Ovary (tissue), 3 donors: ENCODE data around the gene GRIN2D.

Source experiments
- EP300 ChIP-seq: sonication (generic); formaldehyde crosslinking; IDR thresholded peaks from one replicate; pipeline ENCODE4 v1.6.1; 2017; ENCODE audit warnings: antibody characterized with exemption
- POLR2A ChIP-seq: fragments of 450-650 bp; IDR thresholded peaks from one replicate; pipeline ENCODE4 v1.6.1; 2017; ENCODE audit warnings: antibody characterized with exemption, mild to moderate bottlenecking, moderate library complexity
- TF ChIP-seq, protein P1 (sequence below), 3 donors: fragments of 450-650 bp in 2 of 3; fragments of 200-600 bp in 1 of 3; IDR thresholded peaks; one replicate each; pipeline versions ENCODE4 v1.5.1 to v1.8.0; 2016 to 2022; ENCODE audit warnings: antibody characterized with exemption in 3 of 3, mild to moderate bottlenecking in 1 of 3
- donor health status: DM: no; HTN: no; CAD: no.

DNA sequence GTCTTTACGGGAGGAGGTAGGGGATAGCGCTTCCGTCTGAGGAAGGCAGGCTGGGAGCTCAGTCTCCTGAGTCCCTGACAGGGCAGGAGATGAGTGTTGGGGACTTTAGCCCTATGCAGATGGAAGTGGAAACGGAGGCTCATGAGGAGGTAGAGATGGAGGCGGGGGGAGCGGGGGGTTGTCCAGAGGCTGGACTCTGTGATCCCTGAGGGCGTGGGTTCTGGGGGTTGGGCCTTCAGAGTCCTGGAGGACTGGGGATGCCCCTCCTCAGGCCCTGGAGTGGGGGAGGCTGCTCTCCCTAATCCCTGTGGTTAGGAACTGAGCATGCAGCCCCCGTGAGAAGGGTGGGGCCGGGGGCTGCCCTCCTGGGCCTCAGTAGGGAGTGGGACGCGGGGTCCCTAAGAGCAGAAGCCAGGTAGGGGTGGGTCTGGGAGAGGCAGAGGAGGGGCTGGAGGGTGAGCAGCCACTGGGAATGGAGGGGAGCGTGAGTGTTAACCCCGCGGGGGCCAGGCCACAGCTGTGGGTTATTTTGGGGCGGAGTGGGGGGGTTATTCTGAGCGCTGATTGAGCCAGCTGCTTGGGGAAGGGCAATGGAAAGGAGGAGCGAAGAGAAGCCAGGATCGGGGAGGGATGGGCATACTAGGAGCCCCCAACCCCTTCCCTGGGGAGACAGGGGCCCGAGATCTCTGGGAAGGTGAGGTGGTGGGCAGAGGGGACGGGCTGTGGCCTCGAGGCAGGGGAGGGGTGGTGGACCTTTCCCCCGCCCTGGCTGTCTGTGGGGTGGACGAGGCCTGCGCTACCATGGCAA lies 2.8 kb downstream of the GRIN2D start:
- TF ChIP-seq, protein P1, sequence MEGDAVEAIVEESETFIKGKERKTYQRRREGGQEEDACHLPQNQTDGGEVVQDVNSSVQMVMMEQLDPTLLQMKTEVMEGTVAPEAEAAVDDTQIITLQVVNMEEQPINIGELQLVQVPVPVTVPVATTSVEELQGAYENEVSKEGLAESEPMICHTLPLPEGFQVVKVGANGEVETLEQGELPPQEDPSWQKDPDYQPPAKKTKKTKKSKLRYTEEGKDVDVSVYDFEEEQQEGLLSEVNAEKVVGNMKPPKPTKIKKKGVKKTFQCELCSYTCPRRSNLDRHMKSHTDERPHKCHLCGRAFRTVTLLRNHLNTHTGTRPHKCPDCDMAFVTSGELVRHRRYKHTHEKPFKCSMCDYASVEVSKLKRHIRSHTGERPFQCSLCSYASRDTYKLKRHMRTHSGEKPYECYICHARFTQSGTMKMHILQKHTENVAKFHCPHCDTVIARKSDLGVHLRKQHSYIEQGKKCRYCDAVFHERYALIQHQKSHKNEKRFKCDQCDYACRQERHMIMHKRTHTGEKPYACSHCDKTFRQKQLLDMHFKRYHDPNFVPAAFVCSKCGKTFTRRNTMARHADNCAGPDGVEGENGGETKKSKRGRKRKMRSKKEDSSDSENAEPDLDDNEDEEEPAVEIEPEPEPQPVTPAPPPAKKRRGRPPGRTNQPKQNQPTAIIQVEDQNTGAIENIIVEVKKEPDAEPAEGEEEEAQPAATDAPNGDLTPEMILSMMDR (IDR thresholded peaks at IDR 0.05): no peak
- TF ChIP-seq POLR2A (no peak), EP300 (no peak)
